Prostate gland (tissue), 2 donors: ENCODE data around the gene TLK2. TPM values are rescaled to one million over a fixed set of nuclear protein-coding genes. Genes with fewer than 3 reads are reported as not detected.
A peak's percentile ranks its signal among the peaks of the same experiment; 100 is the strongest.
"Not testable (repeated sequence)": the region's sequence is repeated elsewhere in the genome, so short reads cannot be mapped to it uniquely, and the experiment has no call there.

Experiments
- DNase-seq: peaks from one replicate; pipeline ENCODE4 v3.0.0-alpha.2; 2019; ENCODE audit warnings: low spot score
- H3K27ac ChIP-seq, 2 donors: fragments of 200-600 bp; sonication (generic); 2 replicates each; pipeline ENCODE4 v1.5.1; 2017 to 2019
- H3K27me3 ChIP-seq: fragments of 200-600 bp; sonication (generic); replicated peaks from 2 replicates; pipeline ENCODE4 v1.5.1; 2019; ENCODE audit not compliant: insufficient read depth
- H3K36me3 ChIP-seq, 2 donors: fragments of 200-600 bp; sonication (generic); 1 replicate in 1 of 2; 2 replicates in 1 of 2; pipeline versions ENCODE4 v1.5.1 to v1.8.1; 2017 to 2019
- H3K4me1 ChIP-seq: fragments of 200-600 bp; sonication (generic); replicated peaks from 2 replicates; pipeline ENCODE4 v1.5.1; 2019
- H3K4me3 ChIP-seq, 2 donors: fragments of 200-600 bp; sonication (generic); 2 replicates each; pipeline ENCODE4 v1.5.1; 2017 to 2019
- H3K9me3 ChIP-seq: fragments of 200-600 bp; sonication (generic); 2 replicates; pipeline ENCODE4 v1.5.1; 2017
- WGBS: methylation state at CpG from one replicate; pipeline ENCODE4 v1.1.5; 2018; 5-methylcytosine and 5-hydroxymethylcytosine counted together
- intact Hi-C: fragments of 100-400 bp; cut with DNase I; formaldehyde crosslinking; loops from one replicate; pipeline ENCODE4 v1.14.2; 2022
- total RNA-seq, 2 donors: library from RNA; depleted of rRNA; stranded (reverse); fragments of >200 nt; gene quantifications; one replicate each; pipeline ENCODE4 v1.1.0, GENCODE V29; 2016
- TF ChIP-seq, protein P1 (sequence below), 4 experiments: fragments of 200-600 bp in 2 of 4; fragments of 450-650 bp in 2 of 4; sonication (generic) in 2 of 4; IDR thresholded peaks; 1 replicate in 3 of 4; 2 replicates in 1 of 4; pipeline ENCODE4 v1.5.1; 2016 to 2019; ENCODE audit warnings: antibody characterized with exemption in 4 of 4, mild to moderate bottlenecking in 2 of 4, moderate library complexity in 2 of 4

Gene TLK2
- total RNA-seq, 2 donors from 2014 or later: 24.1 to 47.6 TPM

DNA sequence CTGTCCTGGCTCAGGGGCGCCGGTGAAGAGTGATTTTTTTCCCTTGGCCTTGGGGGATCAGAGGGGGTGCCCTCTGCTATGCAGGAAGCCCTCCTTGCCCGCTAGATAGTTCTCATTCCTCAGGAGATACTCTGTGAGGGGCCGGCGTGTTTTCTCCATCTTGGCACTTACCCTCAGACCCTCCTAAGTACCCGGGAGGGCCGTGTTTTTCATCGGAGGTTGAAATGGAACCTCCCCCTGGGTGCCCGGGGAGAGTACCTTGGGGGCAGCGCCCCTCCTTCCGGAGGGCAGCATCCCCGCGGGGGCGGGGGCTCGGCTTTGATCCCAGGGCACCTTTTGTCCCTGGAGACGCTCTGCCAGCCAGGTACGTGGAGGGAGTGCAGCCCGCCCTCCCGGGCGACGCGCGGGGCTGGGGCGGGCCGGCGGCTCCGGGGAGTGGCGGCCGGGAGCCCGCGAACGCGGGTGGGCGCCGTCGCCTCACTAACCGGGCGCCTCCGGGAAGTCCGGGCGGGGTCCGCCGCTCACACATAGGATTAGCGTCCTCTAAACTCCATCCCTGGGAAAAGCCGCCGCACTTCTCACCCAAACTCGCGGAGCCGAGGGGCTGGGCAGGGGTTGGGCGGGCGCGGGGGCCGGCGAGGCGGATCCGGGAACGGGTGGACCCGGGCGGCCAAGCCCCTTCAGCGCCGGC, 762 bp upstream of the TLK2 start:
- peak; percentile 22 for DNase-seq
- WGBS: under 1% methylated on average over 43 of the region's 61 CpGs
- intact Hi-C loops, H3K9me3 ChIP-seq, H3K4me1 ChIP-seq, H3K27me3 ChIP-seq, H3K36me3 ChIP-seq: not testable (repeated sequence)
- peak overlapping the region; percentile 81 to 89 for H3K4me3 ChIP-seq
- H3K27ac ChIP-seq: peak overlapping the region; percentile 94 to 96
- TF ChIP-seq, protein P1, sequence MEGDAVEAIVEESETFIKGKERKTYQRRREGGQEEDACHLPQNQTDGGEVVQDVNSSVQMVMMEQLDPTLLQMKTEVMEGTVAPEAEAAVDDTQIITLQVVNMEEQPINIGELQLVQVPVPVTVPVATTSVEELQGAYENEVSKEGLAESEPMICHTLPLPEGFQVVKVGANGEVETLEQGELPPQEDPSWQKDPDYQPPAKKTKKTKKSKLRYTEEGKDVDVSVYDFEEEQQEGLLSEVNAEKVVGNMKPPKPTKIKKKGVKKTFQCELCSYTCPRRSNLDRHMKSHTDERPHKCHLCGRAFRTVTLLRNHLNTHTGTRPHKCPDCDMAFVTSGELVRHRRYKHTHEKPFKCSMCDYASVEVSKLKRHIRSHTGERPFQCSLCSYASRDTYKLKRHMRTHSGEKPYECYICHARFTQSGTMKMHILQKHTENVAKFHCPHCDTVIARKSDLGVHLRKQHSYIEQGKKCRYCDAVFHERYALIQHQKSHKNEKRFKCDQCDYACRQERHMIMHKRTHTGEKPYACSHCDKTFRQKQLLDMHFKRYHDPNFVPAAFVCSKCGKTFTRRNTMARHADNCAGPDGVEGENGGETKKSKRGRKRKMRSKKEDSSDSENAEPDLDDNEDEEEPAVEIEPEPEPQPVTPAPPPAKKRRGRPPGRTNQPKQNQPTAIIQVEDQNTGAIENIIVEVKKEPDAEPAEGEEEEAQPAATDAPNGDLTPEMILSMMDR (IDR thresholded peaks at IDR 0.05): peak in 1 of 4 experiments; percentile 3

GRCh38 chr17:62478880-62479638, 434 bp downstream of the TLK2 start:
- intact Hi-C loops, DNase-seq, H3K4me1 ChIP-seq, H3K9me3 ChIP-seq, H3K27me3 ChIP-seq, H3K36me3 ChIP-seq: not testable (repeated sequence)
- Histone ChIP-seq H3K4me3 (peak overlapping the region; percentile 81 to 89), H3K27ac (peak overlapping the region; percentile 94 to 96)
- WGBS: 1% methylated on average over 34 of the region's 84 CpGs

DNA sequence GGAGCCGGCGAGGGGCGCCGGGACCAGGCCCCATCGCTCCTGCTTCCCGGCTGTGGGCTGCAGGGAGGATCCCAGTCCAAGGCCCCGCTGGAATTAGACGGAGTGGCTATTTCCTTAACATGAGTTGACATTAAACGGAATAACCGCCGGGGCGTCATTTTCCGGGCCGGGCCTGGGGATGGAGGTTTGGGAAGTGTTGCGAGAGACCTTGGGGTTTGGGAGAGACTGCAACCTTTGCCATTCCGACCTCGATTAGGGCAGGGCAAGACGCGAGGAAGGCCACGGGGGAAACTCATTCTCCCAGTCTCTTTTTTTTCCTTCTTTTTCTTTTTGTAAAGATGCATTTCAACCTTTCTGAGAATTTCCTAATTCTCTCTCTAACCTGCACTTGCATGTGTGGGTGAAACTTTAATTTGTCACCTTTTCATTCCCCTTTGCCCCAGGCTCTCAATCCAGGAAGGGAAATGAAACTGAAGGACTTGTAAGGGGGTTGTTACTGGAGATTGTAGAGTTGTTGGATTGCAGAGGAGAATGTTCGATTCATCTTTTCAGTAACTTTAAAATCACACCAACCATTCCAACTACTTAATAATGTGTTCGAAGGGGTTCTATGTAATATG, 1.1 kb downstream of the TLK2 start:
- H3K4me1 ChIP-seq, H3K36me3 ChIP-seq, intact Hi-C loops, H3K9me3 ChIP-seq, H3K27me3 ChIP-seq: not testable (repeated sequence)
- H3K4me3 ChIP-seq: peak overlapping the region; percentile 81 to 89
- DNase-seq: peak; percentile 24
- H3K27ac ChIP-seq: peak overlapping the region; percentile 94 to 96
- WGBS: under 1% methylated on average over 22 of the region's 22 CpGs

- H3K4me1 ChIP-seq, H3K27me3 ChIP-seq, H3K4me3 ChIP-seq, H3K9me3 ChIP-seq, DNase-seq, H3K27ac ChIP-seq, intact Hi-C loops, H3K36me3 ChIP-seq: not testable (repeated sequence)
- 82% methylated on average over 3 of the region's 3 CpGs for WGBS
Observed at GRCh38 chr17:62482553-62482952, 3.9 kb downstream of the TLK2 start.

DNA sequence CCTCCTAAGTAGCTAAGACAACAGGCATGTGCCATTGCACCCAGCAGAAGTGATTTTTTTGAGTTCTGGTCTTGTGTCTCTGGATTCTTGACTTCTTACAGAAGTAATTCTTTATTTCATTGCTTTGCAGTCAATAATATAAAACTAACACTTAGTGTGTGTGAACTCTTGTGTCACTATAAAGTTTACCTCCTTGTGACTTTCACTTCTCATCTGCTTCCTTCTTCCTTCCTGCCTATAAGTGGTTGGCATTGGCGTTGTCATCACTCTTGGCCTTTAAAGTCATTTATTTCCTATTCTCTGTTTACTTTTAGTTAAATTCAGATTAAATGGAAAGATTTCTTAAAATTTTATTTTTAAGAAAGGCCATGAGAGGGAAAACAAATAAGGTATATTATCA, 12.4 kb downstream of the TLK2 start:
- H3K36me3 ChIP-seq, H3K4me1 ChIP-seq, intact Hi-C loops, H3K27ac ChIP-seq, H3K27me3 ChIP-seq, DNase-seq, H3K4me3 ChIP-seq, H3K9me3 ChIP-seq: not testable (repeated sequence)
- 88% methylated on average over 1 of the region's 1 CpG for WGBS

DNA sequence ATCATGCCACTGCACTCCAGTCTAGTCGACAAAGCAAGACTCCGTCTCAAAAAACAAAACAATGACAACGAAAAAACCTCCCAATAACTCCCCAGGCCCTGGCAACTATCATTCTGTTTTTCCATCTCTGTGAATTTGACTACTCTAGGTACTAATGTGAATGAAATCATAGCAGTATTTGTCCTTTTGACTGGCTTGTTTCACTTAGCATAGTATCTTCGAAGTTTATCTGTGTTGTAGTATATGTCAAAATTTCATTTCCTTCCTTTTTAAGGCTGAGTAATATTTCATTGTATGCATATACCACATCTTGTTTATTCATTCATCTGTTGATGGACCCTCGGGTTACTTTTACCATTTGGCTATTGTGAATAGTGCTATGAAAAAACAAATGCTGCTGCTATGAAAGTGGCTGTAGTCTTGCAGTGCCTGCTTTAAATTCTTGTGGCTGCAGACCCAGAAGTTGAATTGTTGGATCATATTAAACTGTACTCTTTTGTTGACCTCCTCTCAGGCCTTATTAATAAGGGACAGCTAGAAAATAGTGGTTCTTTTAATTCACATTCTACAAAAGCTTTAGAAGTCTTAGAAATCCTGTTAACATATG, 14.5 kb downstream of the TLK2 start:
- H3K4me3 ChIP-seq, DNase-seq, H3K4me1 ChIP-seq, H3K27ac ChIP-seq, H3K27me3 ChIP-seq, H3K9me3 ChIP-seq, H3K36me3 ChIP-seq, intact Hi-C loops: not testable (repeated sequence)
- WGBS: 93% methylated on average over 5 of the region's 5 CpGs

GRCh38 chr17:62494073-62494472, 15.4 kb downstream of the TLK2 start:
- DNase-seq, H3K4me3 ChIP-seq, H3K27ac ChIP-seq, H3K27me3 ChIP-seq, intact Hi-C loops, H3K36me3 ChIP-seq, H3K4me1 ChIP-seq, H3K9me3 ChIP-seq: not testable (repeated sequence)
- WGBS: 96% methylated on average over 7 of the region's 7 CpGs

DNA sequence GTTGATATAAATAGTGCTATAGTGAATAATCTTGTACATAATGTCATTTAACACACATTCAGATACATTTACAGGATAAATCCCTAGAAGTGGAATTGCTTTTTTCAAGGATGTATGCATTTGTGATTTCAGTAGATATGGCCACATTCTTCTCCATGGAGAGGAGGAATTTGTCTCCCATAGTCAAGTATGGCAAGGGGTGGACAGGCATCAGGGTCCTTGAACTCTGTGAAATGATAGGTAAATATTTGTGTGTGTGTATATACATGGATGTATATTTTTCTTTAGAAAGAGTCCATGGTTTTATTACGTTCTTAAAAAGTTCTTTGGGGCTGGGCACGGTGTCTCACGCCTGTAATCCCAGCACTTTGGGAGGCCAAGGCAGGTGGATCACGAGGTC, 17.7 kb downstream of the TLK2 start:
- intact Hi-C loops, H3K9me3 ChIP-seq, H3K27ac ChIP-seq, H3K27me3 ChIP-seq, H3K4me3 ChIP-seq, DNase-seq, H3K36me3 ChIP-seq, H3K4me1 ChIP-seq: not testable (repeated sequence)
- 90% methylated on average over 4 of the region's 4 CpGs for WGBS

- DNase-seq, H3K27ac ChIP-seq, H3K4me3 ChIP-seq, H3K4me1 ChIP-seq, H3K36me3 ChIP-seq, H3K27me3 ChIP-seq, intact Hi-C loops, H3K9me3 ChIP-seq: not testable (repeated sequence)
- 91% methylated on average over 8 of the region's 8 CpGs for WGBS
Observed at GRCh38 chr17:62498796-62499195, 20.2 kb downstream of the TLK2 start.

GRCh38 chr17:62500463-62500862, 21.8 kb downstream of the TLK2 start:
- H3K9me3 ChIP-seq, intact Hi-C loops, H3K27ac ChIP-seq, H3K36me3 ChIP-seq, H3K4me1 ChIP-seq, H3K27me3 ChIP-seq, DNase-seq, H3K4me3 ChIP-seq: not testable (repeated sequence)
- 90% methylated on average over 1 of the region's 1 CpG for WGBS

GRCh38 chr17:62504857-62505256, 26.2 kb downstream of the TLK2 start:
- H3K27me3 ChIP-seq, H3K4me3 ChIP-seq, DNase-seq, H3K9me3 ChIP-seq, H3K36me3 ChIP-seq, H3K27ac ChIP-seq, H3K4me1 ChIP-seq, intact Hi-C loops: not testable (repeated sequence)
- 95% methylated on average over 8 of the region's 8 CpGs for WGBS
